Nephron (organoid): ENCODE results near the gene EEIG2.

ENCODE experiments used
- H3K27ac Mint-ChIP-seq, 3 experiments: 2 replicates each; pipeline ENCODE4 v1.8.0; 2020; ENCODE audit warnings: mixed read lengths in 3 of 3, mild to moderate bottlenecking in 2 of 3, moderate library complexity in 1 of 3
- H3K27me3 Mint-ChIP-seq: 2 replicates; pipeline ENCODE4 v1.8.0; 2021; ENCODE audit warnings: low read depth, mild to moderate bottlenecking, moderate library complexity, mixed read lengths
- H3K36me3 Mint-ChIP-seq: 2 replicates; pipeline ENCODE4 v1.8.0; 2020; ENCODE audit warnings: low read depth, mixed read lengths
- H3K4me1 Mint-ChIP-seq: 2 replicates; pipeline ENCODE4 v1.8.0; 2020; ENCODE audit warnings: mixed read lengths
- H3K4me3 Mint-ChIP-seq, 3 experiments: 2 replicates each; pipeline ENCODE4 v1.8.0; 2020; ENCODE audit warnings: mild to moderate bottlenecking in 3 of 3, mixed read lengths in 3 of 3, moderate library complexity in 2 of 3
- H3K9me3 Mint-ChIP-seq: 2 replicates; pipeline ENCODE4 v1.8.0; 2020; ENCODE audit warnings: mixed read lengths
- TF ChIP-seq, protein P1 (sequence below), 3 experiments: fragments of 200-600 bp; sonication (generic); IDR thresholded peaks; one replicate each; pipeline ENCODE4 v1.5.0; 2021; ENCODE audit warnings: antibody characterized with exemption in 3 of 3; ENCODE audit not compliant: unreplicated experiment in 3 of 3

Gene EEIG2

DNA sequence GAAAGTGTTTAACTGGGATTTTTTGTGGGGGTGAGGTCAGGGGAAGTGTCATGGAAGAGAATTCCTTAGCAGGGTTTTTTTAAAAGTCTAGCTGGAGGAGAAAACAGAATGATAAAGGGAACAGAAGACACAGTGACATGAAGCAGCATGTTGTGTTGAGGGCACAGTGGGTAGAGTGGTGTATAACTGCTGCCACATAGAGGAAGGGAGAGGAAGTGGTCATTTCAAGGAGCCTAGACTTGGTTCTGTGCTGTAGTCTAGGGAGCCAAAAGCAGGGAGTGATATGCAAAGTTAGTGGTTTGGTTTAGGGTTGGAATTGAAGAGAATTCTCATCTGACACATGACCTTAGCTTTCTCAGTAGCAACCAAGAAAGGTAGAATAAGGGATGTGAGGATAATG is 10.2 kb downstream of the EEIG2 start:
- TF ChIP-seq, protein P1, sequence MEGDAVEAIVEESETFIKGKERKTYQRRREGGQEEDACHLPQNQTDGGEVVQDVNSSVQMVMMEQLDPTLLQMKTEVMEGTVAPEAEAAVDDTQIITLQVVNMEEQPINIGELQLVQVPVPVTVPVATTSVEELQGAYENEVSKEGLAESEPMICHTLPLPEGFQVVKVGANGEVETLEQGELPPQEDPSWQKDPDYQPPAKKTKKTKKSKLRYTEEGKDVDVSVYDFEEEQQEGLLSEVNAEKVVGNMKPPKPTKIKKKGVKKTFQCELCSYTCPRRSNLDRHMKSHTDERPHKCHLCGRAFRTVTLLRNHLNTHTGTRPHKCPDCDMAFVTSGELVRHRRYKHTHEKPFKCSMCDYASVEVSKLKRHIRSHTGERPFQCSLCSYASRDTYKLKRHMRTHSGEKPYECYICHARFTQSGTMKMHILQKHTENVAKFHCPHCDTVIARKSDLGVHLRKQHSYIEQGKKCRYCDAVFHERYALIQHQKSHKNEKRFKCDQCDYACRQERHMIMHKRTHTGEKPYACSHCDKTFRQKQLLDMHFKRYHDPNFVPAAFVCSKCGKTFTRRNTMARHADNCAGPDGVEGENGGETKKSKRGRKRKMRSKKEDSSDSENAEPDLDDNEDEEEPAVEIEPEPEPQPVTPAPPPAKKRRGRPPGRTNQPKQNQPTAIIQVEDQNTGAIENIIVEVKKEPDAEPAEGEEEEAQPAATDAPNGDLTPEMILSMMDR (IDR thresholded peaks at IDR 0.05; ENCODE audit: unreplicated experiment in 3 of 3) = peak in 1 of 3 experiments; percentile 11
- H3K36me3 Mint-ChIP-seq = no peaks in the 10 kb centered on the region
- no peaks in the 10 kb centered on the region for H3K27me3 Mint-ChIP-seq
- H3K9me3 Mint-ChIP-seq = peaks cover 8% of the 10 kb centered on the region
- H3K4me1 Mint-ChIP-seq = no peaks in the 10 kb centered on the region
- H3K4me3 Mint-ChIP-seq = no peak overlapping the region
- H3K27ac Mint-ChIP-seq = no peak overlapping the region

DNA sequence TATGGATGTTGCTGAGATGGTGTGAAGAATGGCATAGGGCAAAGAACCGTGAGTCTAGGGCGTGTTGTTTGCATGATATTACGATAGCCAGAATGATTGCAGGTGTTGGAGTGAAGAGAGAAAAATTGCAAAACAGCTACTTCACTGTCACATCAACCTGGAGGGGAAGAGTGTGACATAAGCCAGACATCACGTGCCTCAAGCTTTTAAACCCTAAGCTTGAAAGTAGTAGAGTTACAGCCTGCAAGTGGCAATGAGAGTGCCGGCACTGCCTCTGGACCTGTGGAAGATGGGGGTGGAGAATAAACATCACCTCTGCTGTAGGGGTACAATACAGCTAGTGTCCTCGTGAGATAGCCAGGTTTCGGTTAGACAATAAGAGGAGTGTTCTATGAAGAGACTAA is 11.1 kb downstream of the EEIG2 start:
- Mint-ChIP-seq H3K27me3 (no peaks in the 10 kb centered on the region), H3K4me3 (no peak overlapping the region), H3K27ac (no peak overlapping the region), H3K36me3 (peaks cover 6% of the 10 kb centered on the region), H3K4me1 (no peaks in the 10 kb centered on the region), H3K9me3 (peaks cover 13% of the 10 kb centered on the region)
- TF ChIP-seq, protein P1 (IDR thresholded peaks at IDR 0.05; ENCODE audit: unreplicated experiment in 3 of 3) = no peak

DNA sequence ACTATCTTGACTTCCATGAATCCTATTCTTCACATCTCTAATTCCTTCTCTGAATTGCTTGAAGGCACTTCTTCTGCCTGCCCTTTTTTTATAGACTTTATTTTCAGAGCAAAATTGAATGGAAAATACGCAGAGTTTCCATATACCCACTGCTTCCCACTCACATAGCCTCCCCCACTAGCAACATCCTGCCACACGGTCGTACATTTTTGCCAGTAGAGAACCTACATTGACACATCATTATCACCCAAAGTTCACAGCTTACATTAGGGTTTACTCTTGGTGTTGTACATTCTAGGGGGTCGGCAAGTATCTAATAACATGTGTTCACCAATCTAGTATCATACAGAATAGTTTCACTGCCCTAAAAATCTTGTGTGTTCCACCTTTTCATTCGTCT is 12.3 kb downstream of the EEIG2 start:
- Mint-ChIP-seq H3K27ac (no peak overlapping the region), H3K27me3 (no peaks in the 10 kb centered on the region), H3K36me3 (peaks cover 6% of the 10 kb centered on the region), H3K9me3 (peaks cover 13% of the 10 kb centered on the region), H3K4me1 (no peaks in the 10 kb centered on the region), H3K4me3 (no peak overlapping the region)
- TF ChIP-seq, protein P1 (IDR thresholded peaks at IDR 0.05; ENCODE audit: unreplicated experiment in 3 of 3) = no peak

DNA sequence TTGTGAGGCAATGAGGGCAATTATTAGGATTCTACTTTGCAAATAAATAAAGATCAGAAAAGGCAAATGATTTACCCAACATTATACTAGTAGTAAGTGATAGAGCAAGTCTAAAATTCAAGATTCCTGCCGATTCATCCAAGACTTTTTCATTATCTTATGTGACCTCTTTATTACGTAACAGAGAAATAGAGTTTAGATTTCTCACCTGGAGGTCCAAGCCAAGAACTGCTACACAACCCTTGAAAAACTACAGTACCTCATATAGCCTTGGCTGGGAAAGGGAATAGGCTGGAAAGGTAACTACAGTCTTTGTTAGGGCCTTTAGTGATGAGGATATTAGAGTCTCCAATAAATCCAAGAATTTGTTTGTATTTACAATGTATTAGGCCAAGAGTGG is 13.3 kb downstream of the EEIG2 start:
- TF ChIP-seq, protein P1 (IDR thresholded peaks at IDR 0.05; ENCODE audit: unreplicated experiment in 3 of 3) = no peak
- H3K27me3 Mint-ChIP-seq = no peaks in the 10 kb centered on the region
- peaks cover 13% of the 10 kb centered on the region for H3K9me3 Mint-ChIP-seq
- H3K4me1 Mint-ChIP-seq = no peaks in the 10 kb centered on the region
- H3K36me3 Mint-ChIP-seq = peaks cover 6% of the 10 kb centered on the region
- H3K27ac Mint-ChIP-seq = no peak overlapping the region
- H3K4me3 Mint-ChIP-seq = no peak overlapping the region

DNA sequence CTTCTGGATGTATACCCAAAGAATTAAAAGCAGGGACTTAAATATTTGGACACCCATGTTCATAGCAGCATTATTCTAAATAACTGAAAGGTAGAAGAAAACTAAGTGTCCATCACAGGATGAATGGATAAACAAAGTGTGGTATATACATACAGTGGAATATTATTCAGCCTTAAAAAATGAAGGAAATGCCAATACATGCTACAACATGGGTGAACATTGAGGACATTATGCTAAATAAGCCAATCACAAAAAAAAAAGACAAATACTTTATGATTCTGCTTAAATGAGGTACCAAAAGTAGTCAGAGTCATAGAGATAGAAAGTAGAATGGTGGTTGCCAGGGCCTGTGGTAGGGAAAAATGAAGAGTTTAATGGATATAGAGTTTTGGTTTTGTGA is 14.1 kb downstream of the EEIG2 start:
- H3K4me1 Mint-ChIP-seq = no peaks in the 10 kb centered on the region
- peaks cover 16% of the 10 kb centered on the region for H3K9me3 Mint-ChIP-seq
- TF ChIP-seq, protein P1 (IDR thresholded peaks at IDR 0.05; ENCODE audit: unreplicated experiment in 3 of 3) = no peak
- peaks cover 10% of the 10 kb centered on the region for H3K36me3 Mint-ChIP-seq
- no peak overlapping the region for H3K4me3 Mint-ChIP-seq
- H3K27me3 Mint-ChIP-seq = no peaks in the 10 kb centered on the region
- H3K27ac Mint-ChIP-seq = no peak overlapping the region

DNA sequence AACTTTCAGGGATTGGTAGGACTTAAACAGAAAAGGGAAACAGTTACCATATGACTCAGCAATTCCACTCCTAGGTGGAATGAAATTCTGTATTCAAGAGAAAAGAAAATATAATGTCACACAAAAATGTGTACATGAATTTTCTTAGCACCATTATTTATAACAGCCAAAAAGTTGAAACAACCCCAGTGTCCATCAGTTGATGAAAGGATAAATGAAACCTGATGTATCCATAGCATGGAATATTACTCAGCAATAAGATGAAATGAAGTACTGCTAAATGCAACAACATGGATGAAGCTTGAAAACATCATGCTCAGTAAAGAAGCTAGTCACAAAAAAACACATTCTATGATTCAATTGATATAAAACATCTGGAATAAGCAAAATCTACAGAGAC is 15.5 kb downstream of the EEIG2 start:
- no peaks in the 10 kb centered on the region for H3K27me3 Mint-ChIP-seq
- H3K4me1 Mint-ChIP-seq = no peaks in the 10 kb centered on the region
- H3K9me3 Mint-ChIP-seq = peaks cover 25% of the 10 kb centered on the region
- H3K4me3 Mint-ChIP-seq = no peak overlapping the region
- TF ChIP-seq, protein P1 (IDR thresholded peaks at IDR 0.05; ENCODE audit: unreplicated experiment in 3 of 3) = no peak
- H3K36me3 Mint-ChIP-seq = peaks cover 18% of the 10 kb centered on the region
- no peak overlapping the region for H3K27ac Mint-ChIP-seq
